ENCODE measurements around the gene NPNT.
"Not testable (repeated sequence)": the region's sequence is repeated elsewhere in the genome, so short reads cannot be mapped to it uniquely, and the experiment has no call there.

Gene NPNT

DNA sequence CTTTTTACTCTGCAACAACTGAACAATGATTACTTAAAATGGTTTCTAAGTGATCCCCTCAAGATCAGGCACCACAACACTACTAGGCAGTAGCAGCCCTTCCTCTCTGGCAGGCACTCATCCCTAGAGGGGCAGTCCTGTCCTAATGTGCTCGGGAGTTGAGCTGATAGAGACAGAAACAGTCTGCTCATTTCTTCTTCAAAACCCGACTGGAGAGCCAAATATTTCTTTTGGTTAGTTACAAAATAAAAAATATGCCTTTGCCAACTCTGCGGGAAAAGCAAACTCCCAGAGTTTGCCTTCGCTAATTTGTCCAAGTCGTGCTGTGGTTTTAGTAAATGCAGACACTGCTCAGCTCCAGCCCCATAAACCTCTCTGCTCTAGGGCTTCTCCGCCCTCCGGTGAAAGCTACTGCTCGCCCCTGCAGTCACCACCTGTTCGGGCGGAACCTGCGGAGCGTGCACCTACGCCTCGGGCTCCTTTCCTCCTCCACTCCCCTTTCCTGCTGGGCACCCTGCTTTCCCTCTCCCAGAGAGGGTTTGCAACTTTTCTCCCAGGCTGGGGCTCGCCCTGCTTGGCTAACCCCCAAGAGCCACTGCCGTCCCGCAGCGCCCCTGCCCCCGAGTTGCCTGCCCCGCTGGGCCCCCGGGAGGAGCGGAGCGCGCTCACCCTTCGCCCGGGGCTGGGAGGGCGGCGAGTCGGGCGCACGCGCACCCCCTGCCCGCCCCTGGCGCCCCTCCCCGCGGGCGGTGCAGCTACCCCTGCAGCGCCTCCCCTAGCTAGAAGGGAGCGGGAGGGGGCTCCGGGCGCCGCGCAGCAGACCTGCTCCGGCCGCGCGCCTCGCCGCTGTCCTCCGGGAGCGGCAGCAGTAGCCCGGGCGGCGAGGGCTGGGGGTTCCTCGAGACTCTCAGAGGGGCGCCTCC is at the start of gene NPNT:
NPNT (plus strand) TSS at position 812 of the 923 bp plus-strand sequence. CDS start 182 bp downstream, outside the sequence.
- no peak for DNase-seq (ENCODE audit: low read depth in 4 of 4, low spot score in 1 of 4)

GRCh38 chr4:105845559-105845958 is 49.7 kb upstream of the NPNT start:
- no peak for DNase-seq (ENCODE audit: low read depth in 4 of 4, low spot score in 1 of 4)

DNA sequence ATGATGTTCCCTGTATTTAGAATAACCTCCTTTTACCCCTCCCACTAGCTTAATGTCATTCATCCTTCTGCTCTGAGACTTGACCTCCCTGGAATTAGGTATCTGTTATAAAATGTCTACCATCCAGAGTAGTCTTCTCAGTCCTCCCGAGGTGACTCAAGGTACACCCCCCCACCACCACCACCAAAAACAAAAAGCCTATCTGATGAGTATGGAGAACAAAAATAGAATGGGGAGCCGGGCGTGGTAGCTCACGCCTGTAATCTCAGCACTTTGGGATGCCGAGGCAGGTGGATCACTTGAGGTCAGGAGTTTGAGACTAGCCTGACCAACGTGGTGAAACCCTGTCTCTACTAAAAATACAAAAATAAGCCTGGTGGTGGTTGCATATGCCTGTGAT is 46.9 kb upstream of the NPNT start:
- DNase-seq (ENCODE audit: low read depth in 4 of 4, low spot score in 1 of 4): not testable (repeated sequence)

GRCh38 chr4:105851196-105851595 is 44.1 kb upstream of the NPNT start:
- no peak for DNase-seq (ENCODE audit: low read depth in 4 of 4, low spot score in 1 of 4)

DNA sequence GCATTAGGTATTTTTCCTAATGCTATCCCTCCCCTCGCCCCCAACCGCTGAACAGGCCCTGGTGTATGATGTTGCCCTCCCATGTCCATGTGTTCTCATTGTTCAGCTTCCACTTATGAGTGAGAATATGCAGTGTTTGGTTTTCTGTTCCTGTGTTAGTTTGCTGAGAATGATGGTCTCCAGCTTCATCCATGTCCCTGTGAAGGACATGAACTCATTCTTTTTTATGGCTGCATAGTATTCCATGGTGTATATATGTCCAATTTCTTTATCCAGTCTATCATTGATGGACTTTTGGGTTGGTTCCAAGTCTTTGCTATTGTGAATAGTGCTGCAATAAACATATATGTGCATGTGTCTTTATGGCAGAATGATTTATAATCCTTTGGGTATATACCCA is 43.0 kb upstream of the NPNT start:
- not testable (repeated sequence) for DNase-seq (ENCODE audit: low read depth in 4 of 4, low spot score in 1 of 4)

DNA sequence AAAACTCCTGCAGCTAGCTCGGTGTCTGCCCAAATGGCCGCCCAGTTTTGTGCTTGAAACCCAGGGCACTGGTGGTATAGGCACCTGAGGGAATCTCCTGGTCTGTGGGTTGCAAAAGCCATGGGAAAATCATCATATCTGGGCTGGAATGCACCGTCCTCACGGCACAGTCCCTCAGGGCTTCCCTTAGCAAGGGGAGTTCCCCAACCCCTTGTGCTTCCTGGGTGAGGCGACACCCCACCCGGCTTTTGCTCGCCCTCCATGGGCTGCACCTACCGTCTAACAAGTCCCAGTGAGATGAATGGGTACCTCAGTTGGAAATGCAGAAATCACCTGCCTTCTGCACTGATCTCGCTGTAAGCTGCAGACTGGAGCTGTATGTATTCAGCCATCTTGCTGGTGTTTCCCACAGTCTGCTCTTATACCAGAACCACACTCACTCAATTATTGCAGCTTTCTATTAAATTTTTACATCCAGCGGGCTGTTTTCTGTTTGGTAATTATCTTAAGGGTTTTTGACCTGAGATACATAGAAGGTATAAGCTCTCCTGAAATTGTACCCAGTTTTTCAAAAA is 36.7 kb upstream of the NPNT start:
- no peak for DNase-seq (ENCODE audit: low read depth in 4 of 4, low spot score in 1 of 4)

DNA sequence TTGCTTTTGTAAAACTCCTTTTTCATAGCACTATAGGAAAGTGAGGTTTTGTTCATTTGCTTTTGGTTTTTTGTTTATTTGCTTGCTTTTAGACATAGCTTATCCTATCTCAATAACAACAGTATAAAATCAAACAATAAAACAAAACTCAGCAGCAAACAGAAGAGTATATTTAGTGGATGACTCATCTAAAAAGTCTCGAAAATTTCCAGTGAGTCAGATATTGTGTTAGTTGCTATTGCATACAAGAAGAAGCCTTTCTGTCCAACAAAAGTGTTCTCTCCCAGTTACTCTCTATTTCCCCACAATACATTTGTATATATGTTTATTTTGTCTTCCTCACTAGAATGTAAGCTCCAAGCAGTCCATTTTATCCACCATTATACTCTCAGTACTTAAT is 36.0 kb upstream of the NPNT start:
- DNase-seq (ENCODE audit: low read depth in 4 of 4, low spot score in 1 of 4): no peak

GRCh38 chr4:105870963-105871362 is 24.3 kb upstream of the NPNT start:
- DNase-seq (ENCODE audit: low read depth in 4 of 4, low spot score in 1 of 4): no peak

GRCh38 chr4:105871997-105872396 is 23.3 kb upstream of the NPNT start:
- DNase-seq (ENCODE audit: low read depth in 4 of 4, low spot score in 1 of 4): no peak

DNA sequence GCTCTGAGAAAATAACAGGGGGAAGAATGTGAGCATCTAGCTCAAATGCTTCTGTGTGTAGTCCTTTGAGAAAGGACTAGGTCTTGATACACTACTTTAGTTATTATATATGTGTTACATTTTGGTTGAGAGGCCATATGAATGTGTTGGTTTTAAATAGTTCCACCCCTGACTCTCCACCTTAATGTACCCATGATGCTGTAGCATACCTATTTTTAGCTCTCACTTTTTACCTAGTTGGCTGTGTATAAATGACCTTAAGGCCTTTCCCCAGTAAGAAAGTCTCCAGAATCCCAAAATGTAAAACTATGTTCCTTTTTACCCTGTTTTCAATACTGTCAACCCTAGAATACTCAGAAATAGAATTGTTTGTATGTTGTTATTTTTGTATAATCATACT is 20.0 kb upstream of the NPNT start:
- no peak for DNase-seq (ENCODE audit: low read depth in 4 of 4, low spot score in 1 of 4)

DNA sequence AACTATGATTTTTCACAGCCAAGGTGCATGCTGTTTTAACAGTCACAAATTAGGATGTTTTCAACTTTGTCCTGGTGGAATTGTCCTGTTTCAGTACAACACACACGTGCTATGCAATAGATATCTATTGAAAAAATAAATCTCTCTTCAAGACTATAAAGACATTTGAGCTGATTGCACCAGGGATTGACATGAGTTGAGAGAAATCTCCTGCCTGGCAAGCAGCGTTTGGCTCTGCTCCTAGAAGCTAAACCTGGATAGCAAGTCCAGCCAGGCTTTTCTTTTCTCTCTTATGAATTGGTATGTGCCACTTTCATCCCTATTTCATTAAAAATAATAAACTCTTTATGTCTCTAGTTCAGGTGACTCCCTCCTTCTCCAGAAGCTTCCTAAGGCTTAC is 16.6 kb upstream of the NPNT start:
- DNase-seq (ENCODE audit: low read depth in 4 of 4, low spot score in 1 of 4): no peak

- no peak for DNase-seq (ENCODE audit: low read depth in 4 of 4, low spot score in 1 of 4)
Measured at GRCh38 chr4:105887508-105887907, 7.8 kb upstream of the NPNT start.

DNA sequence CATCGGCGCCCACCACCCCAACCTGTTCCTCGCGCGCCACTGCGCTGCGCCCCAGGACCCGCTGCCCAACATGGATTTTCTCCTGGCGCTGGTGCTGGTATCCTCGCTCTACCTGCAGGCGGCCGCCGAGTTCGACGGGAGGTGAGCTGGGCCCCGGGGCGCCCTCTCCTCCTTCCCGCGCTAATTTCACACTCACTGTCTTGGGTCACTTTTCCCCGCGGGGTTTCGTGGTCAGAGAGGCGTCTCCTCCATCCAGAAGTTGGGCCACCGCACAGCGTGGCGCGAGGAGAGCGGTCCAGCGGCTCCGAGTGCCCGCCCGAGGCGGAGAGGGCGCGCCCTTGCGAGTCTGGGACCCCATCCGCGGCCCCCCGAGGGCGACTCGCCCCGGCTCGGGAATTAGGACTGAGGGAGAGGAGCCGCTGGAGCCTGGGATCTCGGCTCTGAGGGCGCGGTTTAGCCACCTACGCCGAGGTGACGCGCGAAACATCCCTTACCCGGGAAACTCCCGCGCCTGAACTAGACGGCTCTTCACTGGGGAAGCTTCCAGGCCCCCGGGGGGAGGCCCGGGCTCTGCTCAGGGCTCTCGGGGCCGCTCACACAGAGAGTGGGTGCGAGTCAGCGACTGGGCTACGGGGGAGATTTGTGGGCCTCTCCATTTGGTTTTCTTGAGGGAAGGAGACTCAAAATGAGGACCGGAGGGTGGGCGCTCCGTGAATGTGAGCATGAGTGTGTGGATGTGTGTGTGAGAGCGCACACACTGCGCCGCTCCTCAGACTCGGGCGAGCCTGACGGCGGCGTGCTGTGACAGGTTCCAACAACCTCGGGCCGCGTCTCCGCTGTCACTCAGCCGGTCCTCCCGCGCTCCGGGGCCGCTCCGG is 551 bp downstream of the NPNT start:
- no peak for DNase-seq (ENCODE audit: low read depth in 4 of 4, low spot score in 1 of 4)

DNA sequence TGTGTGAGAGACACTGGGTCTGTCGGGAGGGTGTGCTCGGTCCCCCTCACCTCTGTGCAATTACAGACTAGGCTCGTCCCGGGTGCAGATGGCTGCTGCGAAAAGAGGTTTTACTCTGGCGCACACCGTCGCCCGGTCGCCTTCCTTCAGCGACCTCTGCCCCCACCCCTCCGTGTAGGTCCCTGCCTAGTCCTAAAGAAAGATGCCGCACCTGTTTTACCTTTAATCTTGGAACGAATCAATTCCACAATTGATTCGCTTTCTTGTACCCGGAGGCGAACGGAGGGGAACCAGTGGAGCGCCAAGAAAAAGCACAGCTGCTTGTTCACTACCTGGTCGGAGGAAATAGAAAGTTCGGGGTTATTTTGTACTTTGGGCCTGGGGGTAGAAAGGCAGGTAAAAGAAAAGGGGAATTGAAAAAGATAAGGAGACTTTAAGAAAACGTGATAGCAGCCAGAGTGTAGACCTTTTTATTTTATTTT is 1.2 kb downstream of the NPNT start:
- DNase-seq (ENCODE audit: low read depth in 4 of 4, low spot score in 1 of 4): no peak

- DNase-seq (ENCODE audit: low read depth in 4 of 4, low spot score in 1 of 4): no peak
Measured at GRCh38 chr4:105896984-105897775, 1.9 kb downstream of the NPNT start.

DNA sequence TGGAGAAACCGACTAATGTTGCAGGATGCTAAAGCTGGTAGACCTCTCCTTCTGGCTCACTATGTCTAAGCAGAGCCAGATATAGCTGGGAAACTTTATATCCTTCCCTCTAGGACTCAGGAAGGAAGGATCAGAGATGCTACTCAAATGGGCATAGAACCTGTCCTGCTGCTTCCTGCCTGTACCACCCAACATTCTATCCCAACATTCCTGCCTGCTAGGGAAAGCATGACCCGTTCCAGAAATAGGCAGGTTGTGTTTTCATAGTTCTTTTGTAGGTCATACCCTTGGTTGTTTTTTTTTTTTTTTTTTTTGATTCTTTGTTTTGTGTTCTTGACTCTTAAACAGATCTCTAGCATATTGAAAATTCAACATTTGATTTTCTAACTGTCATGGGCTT is 5.3 kb downstream of the NPNT start:
- DNase-seq (ENCODE audit: low read depth in 4 of 4, low spot score in 1 of 4): no peak

- no peak for DNase-seq (ENCODE audit: low read depth in 4 of 4, low spot score in 1 of 4)
Measured at GRCh38 chr4:105902550-105903262, 7.4 kb downstream of the NPNT start.

- no peak for DNase-seq (ENCODE audit: low read depth in 4 of 4, low spot score in 1 of 4)
Measured at GRCh38 chr4:105909787-105910281, 14.6 kb downstream of the NPNT start.

GRCh38 chr4:105911426-105911825 is 16.2 kb downstream of the NPNT start:
- no peak for DNase-seq (ENCODE audit: low read depth in 4 of 4, low spot score in 1 of 4)

DNA sequence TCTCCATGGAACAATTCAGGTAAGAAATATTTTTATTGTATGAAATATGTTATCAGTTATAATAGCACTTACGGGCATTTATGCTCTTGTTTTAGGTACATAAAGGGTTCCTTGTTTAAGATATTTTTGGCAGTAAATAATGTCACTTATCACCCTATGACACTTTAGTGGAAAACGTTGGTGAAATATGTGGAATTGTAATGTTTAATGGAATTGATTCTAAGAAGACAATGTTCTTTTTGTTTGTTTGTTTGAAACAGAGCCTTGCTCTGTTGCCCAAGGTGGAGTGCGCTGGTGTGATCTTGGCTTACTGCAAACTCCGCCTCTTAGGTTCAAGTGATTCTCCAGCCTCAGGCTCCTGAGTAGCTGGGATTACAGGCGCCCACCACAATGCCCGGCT is 17.4 kb downstream of the NPNT start:
- no peak for DNase-seq (ENCODE audit: low read depth in 4 of 4, low spot score in 1 of 4)
